ENCODE measurements around the gene FAM168A.

The FAM168A gene

GRCh38 chr11:73556966-73557365 lies 40.9 kb downstream of the FAM168A start:
- TF ChIP-seq MAX (IDR thresholded peaks at IDR 0.05; ENCODE audit: low read depth, low read length) (no peak), POLR2A (IDR thresholded peaks at IDR 0.05; ENCODE audit: extremely low read depth, insufficient read length) (no peak), MYC (IDR thresholded peaks at IDR 0.05; ENCODE audit: low read depth, low read length) (no peak), CTCF (IDR thresholded peaks at IDR 0.05; ENCODE audit: low read depth, low read length) (no peak)
- H3K4me3 ChIP-seq (ENCODE audit: low read depth, low read length), result no peak overlapping the region
- DNase-seq (ENCODE audit: low read depth), result no peak

DNA sequence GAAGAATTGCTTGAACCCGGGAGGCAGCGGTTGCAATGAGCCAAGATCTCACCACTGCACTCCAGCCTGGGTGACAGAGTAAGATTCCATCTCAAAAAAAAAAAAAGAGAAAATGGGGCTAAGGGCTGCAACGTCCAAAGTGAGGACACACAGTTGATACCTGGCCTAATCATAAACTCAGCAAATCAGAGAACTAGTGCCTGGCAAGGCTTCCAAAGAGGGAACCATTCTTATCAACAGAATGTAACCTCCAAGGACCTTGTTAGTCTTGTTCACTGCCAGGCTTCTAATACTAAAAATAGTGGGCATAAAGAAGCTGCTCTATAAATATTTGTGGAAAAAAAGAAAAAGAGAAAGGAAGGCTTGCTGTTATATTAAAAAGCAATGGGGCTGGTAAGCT lies 42.3 kb downstream of the FAM168A start:
- H3K4me3 ChIP-seq (ENCODE audit: low read depth, low read length), result no peak overlapping the region
- TF ChIP-seq MAX (IDR thresholded peaks at IDR 0.05; ENCODE audit: low read depth, low read length) (no peak), CTCF (IDR thresholded peaks at IDR 0.05; ENCODE audit: low read depth, low read length) (no peak)
- no peak for DNase-seq (ENCODE audit: low read depth)

DNA sequence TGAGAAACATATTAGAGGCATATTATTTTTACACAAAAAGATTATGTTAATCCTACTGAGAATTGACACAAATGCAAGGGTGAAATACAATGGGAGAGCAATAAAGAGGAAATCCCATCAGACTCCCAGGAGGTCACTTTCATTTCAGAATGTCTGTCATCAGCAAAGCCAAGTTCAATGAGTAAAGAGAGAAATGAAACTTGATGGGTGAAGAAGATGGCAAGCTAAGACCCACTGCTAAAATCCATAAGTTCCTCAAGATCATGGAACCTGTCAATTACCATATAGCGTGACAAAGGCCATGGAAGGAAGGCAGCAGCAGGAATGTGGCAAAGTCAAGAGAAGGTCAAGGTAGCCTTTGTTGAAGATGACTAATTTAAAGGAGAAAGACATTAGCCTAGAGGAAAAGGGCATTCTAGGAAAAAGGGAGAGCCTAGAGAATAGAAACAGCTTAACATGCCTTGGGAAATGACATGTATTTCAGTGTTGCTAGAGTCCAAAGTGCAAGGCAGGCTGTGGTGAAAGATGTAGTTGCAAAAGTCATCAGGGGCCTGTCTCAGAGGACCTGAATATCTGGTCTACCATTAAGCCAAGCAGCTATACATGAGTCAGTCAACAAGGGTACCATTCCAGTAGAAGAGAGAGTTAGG lies 43.1 kb downstream of the FAM168A start:
- DNase-seq (ENCODE audit: low read depth), result no peak
- H3K4me3 ChIP-seq (ENCODE audit: low read depth, low read length), result no peak overlapping the region
- TF ChIP-seq POLR2A (IDR thresholded peaks at IDR 0.05; ENCODE audit: extremely low read depth, insufficient read length) (no peak), CTCF (IDR thresholded peaks at IDR 0.05; ENCODE audit: low read depth, low read length) (no peak), MAX (IDR thresholded peaks at IDR 0.05; ENCODE audit: low read depth, low read length) (no peak), MYC (IDR thresholded peaks at IDR 0.05; ENCODE audit: low read depth, low read length) (no peak)

GRCh38 chr11:73553266-73553665 lies 44.6 kb downstream of the FAM168A start:
- TF ChIP-seq MYC (IDR thresholded peaks at IDR 0.05; ENCODE audit: low read depth, low read length) (no peak), CTCF (IDR thresholded peaks at IDR 0.05; ENCODE audit: low read depth, low read length) (no peak), POLR2A (IDR thresholded peaks at IDR 0.05; ENCODE audit: extremely low read depth, insufficient read length) (no peak), MAX (IDR thresholded peaks at IDR 0.05; ENCODE audit: low read depth, low read length) (no peak)
- H3K4me3 ChIP-seq (ENCODE audit: low read depth, low read length), result no peak overlapping the region
- no peak for DNase-seq (ENCODE audit: low read depth)

DNA sequence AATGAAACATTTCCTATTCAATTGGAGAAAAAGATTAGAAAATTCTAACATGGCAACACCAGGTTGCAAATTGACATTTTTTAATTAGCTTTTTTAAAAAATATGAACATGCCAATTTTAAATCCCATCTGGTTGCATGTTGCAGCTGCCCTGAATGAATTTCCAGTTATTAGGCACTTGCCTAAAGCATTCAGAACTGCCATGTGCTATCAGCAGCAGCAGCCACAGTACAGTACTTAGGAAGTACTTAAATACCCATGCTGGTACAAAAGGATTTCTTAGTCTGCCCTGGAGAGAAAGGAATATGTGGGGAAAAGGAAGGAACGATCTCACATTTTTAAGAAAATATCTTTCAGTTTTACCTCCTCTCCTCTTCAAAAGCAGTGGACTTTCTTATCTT lies 46.2 kb downstream of the FAM168A start:
- no peak overlapping the region for H3K4me3 ChIP-seq (ENCODE audit: low read depth, low read length)
- no peak for TF ChIP-seq CTCF (IDR thresholded peaks at IDR 0.05; ENCODE audit: low read depth, low read length)
- 0 out of 2 replicates have a peak, but pooled peaks have one; percentile 13 for TF ChIP-seq MAX (IDR thresholded peaks at IDR 0.05; ENCODE audit: low read depth, low read length)
- no peak for TF ChIP-seq POLR2A (IDR thresholded peaks at IDR 0.05; ENCODE audit: extremely low read depth, insufficient read length)
- no peak for DNase-seq (ENCODE audit: low read depth)

GRCh38 chr11:73549376-73549775 lies 48.5 kb downstream of the FAM168A start:
- H3K4me3 ChIP-seq (ENCODE audit: low read depth, low read length), result no peak overlapping the region
- DNase-seq (ENCODE audit: low read depth), result no peak
- TF ChIP-seq CTCF (IDR thresholded peaks at IDR 0.05; ENCODE audit: low read depth, low read length) (no peak), POLR2A (IDR thresholded peaks at IDR 0.05; ENCODE audit: extremely low read depth, insufficient read length) (no peak), MAX (IDR thresholded peaks at IDR 0.05; ENCODE audit: low read depth, low read length) (no peak), MYC (IDR thresholded peaks at IDR 0.05; ENCODE audit: low read depth, low read length) (no peak)
